Gastroesophageal sphincter (tissue), 4 donors: ENCODE measurements around the gene P4HA3. TPM values are rescaled to one million over a fixed set of nuclear protein-coding genes. Genes with fewer than 3 reads are reported as not detected.

Experiments
- ATAC-seq: fragments of 150-250 bp; one replicate; pipeline ENCODE4 v1.9.1; 2016; ENCODE audit warnings: mild to moderate bottlenecking, moderate library complexity
- H3K27ac ChIP-seq, 4 donors: fragments of 200-600 bp; sonication (generic) in 3 of 4; 1 replicate in 3 of 4; 2 replicates in 1 of 4; pipeline ENCODE4 v1.5.1; 2016 to 2019
- H3K27me3 ChIP-seq: fragments of 200-600 bp; sonication (generic); one replicate; pipeline ENCODE4 v1.5.1; 2019
- H3K36me3 ChIP-seq, 2 donors: fragments of 200-600 bp; sonication (generic); one replicate each; pipeline ENCODE4 v1.5.1; 2019; ENCODE audit warnings: control low read depth in 1 of 2
- H3K4me1 ChIP-seq, 3 donors: fragments of 200-600 bp; sonication (generic); 1 replicate in 2 of 3; 2 replicates in 1 of 3; pipeline ENCODE4 v1.5.1; 2016 to 2019; ENCODE audit warnings: control low read depth in 2 of 3
- H3K4me3 ChIP-seq, 2 donors: fragments of 200-600 bp; sonication (generic); one replicate each; pipeline ENCODE4 v1.5.1; 2019; ENCODE audit warnings: mild to moderate bottlenecking in 1 of 2, moderate library complexity in 1 of 2
- H3K9me3 ChIP-seq, 3 donors: fragments of 200-600 bp; sonication (generic); one replicate each; pipeline ENCODE4 v1.5.1; 2017 to 2019; ENCODE audit warnings: control low read depth in 2 of 3
- EP300 ChIP-seq: sonication (generic); formaldehyde crosslinking; IDR thresholded peaks from one replicate; pipeline ENCODE4 v1.6.1; 2017; ENCODE audit warnings: antibody characterized with exemption, mild to moderate bottlenecking
- POLR2A ChIP-seq, 2 donors: fragments of 450-650 bp; IDR thresholded peaks; one replicate each; pipeline ENCODE4 v1.6.1; 2017; ENCODE audit warnings: antibody characterized with exemption in 2 of 2, mild to moderate bottlenecking in 2 of 2, moderate library complexity in 1 of 2
- POLR2AphosphoS5 ChIP-seq: sonication (generic); formaldehyde crosslinking; IDR thresholded peaks from one replicate; pipeline ENCODE4 v1.6.1; 2017; ENCODE audit warnings: antibody characterized with exemption
- WGBS, 2 donors: methylation state at CpG; one replicate each; pipeline ENCODE4 v1.1.5; 2018; ENCODE audit warnings: low coverage in 1 of 2; 5-methylcytosine and 5-hydroxymethylcytosine counted together
- total RNA-seq, 4 donors: library from RNA; depleted of rRNA; stranded (reverse); fragments of >200 nt; gene quantifications; one replicate each; pipeline ENCODE4 v1.1.0, GENCODE V29; 2016
- TF ChIP-seq, protein P1 (sequence below), 4 experiments: fragments of 200-600 bp in 2 of 4; fragments of 450-650 bp in 2 of 4; sonication (generic) in 1 of 4; IDR thresholded peaks; one replicate each; pipeline ENCODE4 v1.5.1; 2017 to 2019; ENCODE audit warnings: antibody characterized with exemption in 4 of 4, mild to moderate bottlenecking in 2 of 4, moderate library complexity in 2 of 4

Gene P4HA3
- total RNA-seq, 4 donors from 2014 or later, result 0.69 to 2.9 (median 0.94) TPM; not detected in 1

- no peaks in the 10 kb centered on the region for H3K36me3 ChIP-seq
- 64 to 94% methylated on average over 3 to 4 of the region's 6 CpGs for WGBS, 2 donors
- H3K4me3 ChIP-seq, result no peak overlapping the region
- H3K4me1 ChIP-seq, result no peaks in the 10 kb centered on the region
- H3K9me3 ChIP-seq, result no peaks in the 10 kb centered on the region
- no peaks in the 10 kb centered on the region for H3K27me3 ChIP-seq
- ATAC-seq, result no peak
- H3K27ac ChIP-seq, result no peak overlapping the region
- TF ChIP-seq, protein P1, sequence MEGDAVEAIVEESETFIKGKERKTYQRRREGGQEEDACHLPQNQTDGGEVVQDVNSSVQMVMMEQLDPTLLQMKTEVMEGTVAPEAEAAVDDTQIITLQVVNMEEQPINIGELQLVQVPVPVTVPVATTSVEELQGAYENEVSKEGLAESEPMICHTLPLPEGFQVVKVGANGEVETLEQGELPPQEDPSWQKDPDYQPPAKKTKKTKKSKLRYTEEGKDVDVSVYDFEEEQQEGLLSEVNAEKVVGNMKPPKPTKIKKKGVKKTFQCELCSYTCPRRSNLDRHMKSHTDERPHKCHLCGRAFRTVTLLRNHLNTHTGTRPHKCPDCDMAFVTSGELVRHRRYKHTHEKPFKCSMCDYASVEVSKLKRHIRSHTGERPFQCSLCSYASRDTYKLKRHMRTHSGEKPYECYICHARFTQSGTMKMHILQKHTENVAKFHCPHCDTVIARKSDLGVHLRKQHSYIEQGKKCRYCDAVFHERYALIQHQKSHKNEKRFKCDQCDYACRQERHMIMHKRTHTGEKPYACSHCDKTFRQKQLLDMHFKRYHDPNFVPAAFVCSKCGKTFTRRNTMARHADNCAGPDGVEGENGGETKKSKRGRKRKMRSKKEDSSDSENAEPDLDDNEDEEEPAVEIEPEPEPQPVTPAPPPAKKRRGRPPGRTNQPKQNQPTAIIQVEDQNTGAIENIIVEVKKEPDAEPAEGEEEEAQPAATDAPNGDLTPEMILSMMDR (IDR thresholded peaks at IDR 0.05), result no peak
- no peak for TF ChIP-seq EP300
- TF ChIP-seq POLR2A (IDR thresholded peaks at IDR 0.05), result no peak
- TF ChIP-seq POLR2AphosphoS5, result no peak
Measured at GRCh38 chr11:74267014-74267413, 44.4 kb downstream of the P4HA3 start.

DNA sequence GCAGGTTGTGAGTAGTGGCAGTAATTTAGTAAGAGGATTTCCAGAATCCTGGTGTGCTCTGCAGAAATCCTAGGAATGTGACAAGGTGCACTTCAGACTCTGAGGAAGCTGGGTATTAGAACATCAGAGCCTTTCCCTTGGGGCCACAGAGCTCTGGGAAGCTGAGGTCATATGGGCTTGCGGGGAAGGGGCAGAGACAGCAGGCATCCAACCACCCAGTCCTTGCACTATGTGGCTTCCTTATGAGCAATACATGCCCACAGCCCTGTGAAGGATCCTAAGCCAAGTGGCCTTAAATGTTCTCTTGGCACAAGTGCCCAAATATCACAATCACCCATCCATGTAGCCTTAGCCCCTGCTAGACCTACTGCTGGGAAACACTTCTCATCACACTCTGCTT is 46.2 kb downstream of the P4HA3 start:
- TF ChIP-seq, protein P1 (IDR thresholded peaks at IDR 0.05), result no peak
- TF ChIP-seq POLR2AphosphoS5 (no peak), POLR2A (IDR thresholded peaks at IDR 0.05) (no peak), EP300 (no peak)
- ATAC-seq, result no peak
- no peaks in the 10 kb centered on the region for H3K4me1 ChIP-seq
- WGBS, 2 donors, result 100% methylated on average over 1 of the region's 1 CpG; no CpG with 5 or more reads in 1 of the 2 donors
- no peaks in the 10 kb centered on the region for H3K9me3 ChIP-seq
- H3K4me3 ChIP-seq, result no peak overlapping the region
- no peak overlapping the region for H3K27ac ChIP-seq
- H3K36me3 ChIP-seq, result no peaks in the 10 kb centered on the region
- H3K27me3 ChIP-seq, result no peaks in the 10 kb centered on the region

- Histone ChIP-seq H3K4me3 (no peak overlapping the region), H3K27ac (no peak overlapping the region), H3K36me3 (no peaks in the 10 kb centered on the region), H3K9me3 (no peaks in the 10 kb centered on the region), H3K27me3 (no peaks in the 10 kb centered on the region), H3K4me1 (peaks cover 0 to 11% (median 2%) of the 10 kb centered on the region in 3 donors)
- TF ChIP-seq POLR2A (IDR thresholded peaks at IDR 0.05) (no peak), POLR2AphosphoS5 (no peak), EP300 (no peak)
- TF ChIP-seq, protein P1 (IDR thresholded peaks at IDR 0.05), result no peak
- 75 to 83% methylated on average over 1 to 2 of the region's 2 CpGs for WGBS, 2 donors
- ATAC-seq, result no peak
Measured at GRCh38 chr11:74262725-74263124, 48.7 kb downstream of the P4HA3 start.

DNA sequence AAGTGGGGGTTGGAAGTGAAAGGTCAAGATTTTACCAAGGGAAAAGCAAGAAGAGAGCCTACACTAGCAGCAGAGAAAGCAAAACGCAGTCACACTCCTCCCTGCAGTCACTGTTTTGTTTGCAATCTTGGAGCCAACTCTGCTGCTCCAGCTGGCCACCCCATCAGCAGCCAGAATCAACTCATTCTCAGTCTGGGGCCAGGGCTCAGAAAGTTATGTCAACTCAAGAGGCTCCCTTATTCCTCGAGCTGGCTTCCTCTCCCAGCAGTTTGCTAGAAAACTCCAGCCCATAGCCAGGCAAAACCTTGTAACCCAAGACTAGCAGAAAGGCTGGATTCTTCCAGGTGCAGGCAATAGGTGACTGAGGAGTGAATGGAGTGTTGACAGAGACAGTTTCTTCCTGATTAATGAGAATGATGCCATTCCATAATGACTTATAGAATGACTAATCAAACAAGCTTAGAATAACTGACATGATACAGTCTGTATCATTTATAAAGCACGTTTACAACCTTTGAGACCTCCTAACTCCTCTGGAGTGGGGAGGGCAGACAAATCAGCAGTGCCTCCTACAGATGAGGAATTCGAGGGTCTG is 53.4 kb downstream of the P4HA3 start:
- ATAC-seq, result peak; percentile 63
- no peak overlapping the region for H3K27ac ChIP-seq
- 17 to 25% methylated on average over 3 of the region's 4 CpGs for WGBS, 2 donors
- H3K9me3 ChIP-seq, result no peaks in the 10 kb centered on the region
- TF ChIP-seq POLR2AphosphoS5 (no peak), EP300 (no peak), POLR2A (IDR thresholded peaks at IDR 0.05) (no peak)
- TF ChIP-seq, protein P1 (IDR thresholded peaks at IDR 0.05), result no peak
- peaks cover 0 to 25% of the 10 kb centered on the region in 2 donors for H3K36me3 ChIP-seq
- peaks cover 0 to 21% (median 3%) of the 10 kb centered on the region in 3 donors for H3K4me1 ChIP-seq
- H3K27me3 ChIP-seq, result no peaks in the 10 kb centered on the region
- no peak overlapping the region for H3K4me3 ChIP-seq

DNA sequence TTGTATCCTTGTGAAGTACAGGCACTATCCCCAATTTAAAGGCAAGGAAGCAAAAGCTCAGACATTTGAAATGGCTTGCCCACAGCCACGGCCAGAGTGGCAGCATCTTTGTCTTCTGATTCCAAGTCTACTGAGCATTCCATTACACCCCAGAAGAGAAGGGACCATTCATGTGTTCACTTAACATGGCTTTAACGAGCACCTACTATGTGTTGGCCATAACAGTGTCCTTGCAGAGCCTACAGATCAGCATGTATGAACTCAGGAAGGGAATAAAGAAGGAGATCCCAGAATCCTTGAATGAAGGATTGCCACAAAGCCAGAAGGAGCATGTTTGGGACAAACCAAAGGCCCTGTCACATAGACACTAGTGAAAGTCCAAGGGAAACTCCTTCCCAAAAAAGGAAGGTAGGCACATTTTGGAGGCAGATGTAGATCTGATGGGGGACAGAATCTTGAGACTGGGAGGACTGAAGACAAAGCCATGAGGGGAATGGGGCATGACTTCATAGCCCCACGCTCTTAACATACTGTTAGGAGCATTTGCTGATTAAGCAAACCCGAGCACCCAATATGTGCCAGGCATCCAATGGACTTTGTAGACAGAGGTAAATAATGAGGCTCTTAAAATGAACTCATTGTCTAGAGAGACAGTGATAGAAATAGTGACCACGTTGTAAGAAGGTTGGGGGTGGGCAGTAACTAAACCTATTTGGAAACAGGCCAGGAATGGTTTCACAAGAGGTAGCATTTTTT is 54.9 kb downstream of the P4HA3 start:
- TF ChIP-seq POLR2A (IDR thresholded peaks at IDR 0.05) (no peak), EP300 (no peak), POLR2AphosphoS5 (no peak)
- TF ChIP-seq, protein P1 (IDR thresholded peaks at IDR 0.05), result no peak
- peaks cover 0 to 40% of the 10 kb centered on the region in 2 donors for H3K36me3 ChIP-seq
- peaks cover 0 to 21% (median 3%) of the 10 kb centered on the region in 3 donors for H3K4me1 ChIP-seq
- no peaks in the 10 kb centered on the region for H3K9me3 ChIP-seq
- no peak overlapping the region for H3K27ac ChIP-seq
- H3K27me3 ChIP-seq, result no peaks in the 10 kb centered on the region
- no peak for ATAC-seq
- WGBS, 2 donors, result 72 to 82% methylated on average over 5 of the region's 5 CpGs
- H3K4me3 ChIP-seq, result no peak overlapping the region
